H1 (cell line): ENCODE results near the gene UBE4A. TPM values are rescaled to one million over a fixed set of nuclear protein-coding genes. Genes with fewer than 3 reads are reported as not detected.

Source experiments
- CEBPB ChIP-seq: IDR thresholded peaks from 2 replicates; pipeline ENCODE4 v1.6.1; 2012; ENCODE audit warnings: low read depth, low read length
- CHD1 ChIP-seq: IDR thresholded peaks from 2 replicates; pipeline ENCODE4 v1.6.1; 2012; ENCODE audit warnings: low read depth, low read length, improper control_type of control experiment
- CHD7 ChIP-seq: fragments of 300-600 bp; sonication (generic); IDR thresholded peaks from 2 replicates; pipeline ENCODE4 v1.7.1; 2012; ENCODE audit warnings: low read length, moderate library complexity, mild to moderate bottlenecking, inconsistent platforms; ENCODE audit not compliant: insufficient replicate concordance
- EGR1 ChIP-seq: IDR thresholded peaks from 2 replicates; pipeline ENCODE4 v1.6.1; 2011; ENCODE audit warnings: low read depth, low read length, borderline replicate concordance
- FOSL1 ChIP-seq: IDR thresholded peaks from 2 replicates; pipeline ENCODE4 v1.6.1; 2011; ENCODE audit warnings: mild to moderate bottlenecking, low read depth, low read length, moderate library complexity; ENCODE audit not compliant: insufficient read depth
- GABPA ChIP-seq: IDR thresholded peaks from 2 replicates; pipeline ENCODE4 v1.6.1; 2011; ENCODE audit warnings: mild to moderate bottlenecking, low read length, moderate library complexity, borderline replicate concordance; ENCODE audit not compliant: insufficient read depth
- JUN ChIP-seq: IDR thresholded peaks from 2 replicates; pipeline ENCODE4 v1.6.1; 2011; ENCODE audit warnings: low read depth, mild to moderate bottlenecking, improper control_type of control experiment, low read length
- KDM1A ChIP-seq: fragments of 200-600, 300-600 bp; sonication (generic); IDR thresholded peaks from 2 replicates; pipeline ENCODE4 v1.7.1; 2016; ENCODE audit warnings: mild to moderate bottlenecking, low read length, borderline replicate concordance
- NRF1 ChIP-seq: IDR thresholded peaks from 2 replicates; pipeline ENCODE4 v1.6.1; 2011; ENCODE audit warnings: mild to moderate bottlenecking, low read depth, low read length, improper control_type of control experiment
- POLR2A ChIP-seq, 2 experiments: IDR thresholded peaks; 1 replicate in 1 of 2; 2 replicates in 1 of 2; pipeline ENCODE4 v1.6.1; 2011; ENCODE audit warnings: low read depth in 2 of 2, low read length in 2 of 2, mild to moderate bottlenecking in 2 of 2; ENCODE audit errors: control extremely low read depth in 1 of 2
- RFX5 ChIP-seq: IDR thresholded peaks from 2 replicates; pipeline ENCODE4 v1.6.1; 2011; ENCODE audit warnings: low read depth, low read length, improper control_type of control experiment, borderline replicate concordance
- polyA plus RNA-seq, 7 experiments: library from polyadenylated mRNA; depleted of rRNA in 3 of 7; stranded (reverse) in 5 of 7; unstranded in 2 of 7; fragments of >200 nt in 5 of 7; fragments of 200-250 nt in 2 of 7; gene quantifications; 1 replicate in 5 of 7; 2 replicates in 1 of 7; 4 replicates in 1 of 7; pipeline versions ENCODE4 v1.2.1 to v1.2.3, GENCODE V29; 2011 to 2013; ENCODE audit warnings: missing spikeins in 2 of 7, mixed read lengths in 2 of 7
- total RNA-seq: library from RNA; stranded (reverse); fragmentation: NEBNext Ultra II Directional; extraction: Animal tissue kit (Norgen Biotek cat#: 25700); gene quantifications from 2 replicates; pipeline ENCODE4 v1.2.1, GENCODE V29; 2021

UBE4A gene
- total and polyA plus RNA-seq, 2 of the 8 experiments (the other 6 are each of a cell fraction or from before 2014, with no cell fraction given): 11.3 to 34.5 TPM

DNA sequence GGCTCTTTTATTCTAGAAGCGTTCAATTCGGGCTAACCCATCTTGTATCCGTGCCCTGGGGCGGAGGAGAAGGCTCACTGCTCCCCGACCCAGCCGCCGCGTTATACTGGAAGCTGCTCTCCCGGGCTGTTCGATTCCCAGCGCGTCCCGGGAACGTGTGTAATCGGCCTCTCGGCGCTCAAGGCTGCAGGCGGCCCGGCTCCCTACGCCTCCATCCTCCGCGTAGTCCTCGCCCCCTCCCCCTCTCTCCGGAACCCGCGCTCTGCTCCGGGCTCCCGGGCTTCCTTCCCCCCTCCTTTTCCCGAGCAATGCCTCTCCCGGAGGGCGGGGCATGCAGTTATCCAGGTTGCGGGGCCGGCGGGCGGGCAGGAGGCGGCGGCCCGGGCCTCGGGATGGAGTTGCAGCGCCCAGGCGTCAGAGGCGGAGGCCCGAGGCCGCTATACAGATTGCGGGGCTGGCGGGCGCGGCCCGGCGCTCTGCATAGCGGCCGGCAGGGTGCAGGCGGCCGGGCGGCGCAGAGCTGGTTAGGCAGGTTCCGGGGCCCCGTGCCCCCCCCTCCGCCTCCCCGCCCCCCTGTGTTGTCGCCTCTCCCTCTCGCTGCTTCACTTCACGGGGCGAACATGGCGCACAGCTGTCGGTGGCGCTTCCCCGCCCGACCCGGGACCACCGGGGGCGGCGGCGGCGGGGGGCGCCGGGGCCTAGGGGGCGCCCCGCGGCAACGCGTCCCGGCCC is 76.7 kb downstream of the UBE4A start, which contains the start of gene KMT2A (continued):
- TF ChIP-seq JUN (0 out of 2 replicates have a peak, but pooled peaks have one; percentile 53), POLR2A (IDR thresholded peaks at IDR 0.05; ENCODE audit: control extremely low read depth in 1 of 2, low read depth in 2 of 2, low read length in 2 of 2) (peak in 1 of 2 experiments; percentile 49; a peak in 1 of 3 replicates), RFX5 (no peak), CEBPB (no peak), FOSL1 (no peak), NRF1 (no peak), EGR1 (peak; percentile 46; the same call in 1 of the 2 replicates), KDM1A (no peak), CHD7 (no peak), CHD1 (no peak), GABPA (peak; percentile 65; the same call in 1 of the 2 replicates)
